Measurements from ENCODE around the gene PEAR1. TPM values are rescaled to one million over a fixed set of nuclear protein-coding genes. Genes with fewer than 3 reads are reported as not detected.
A peak's percentile ranks its signal among the peaks of the same experiment; 100 is the strongest.

The PEAR1 gene
- polyA plus RNA-seq, 4 donors: 0.22 to 6.5 (median 2.6) TPM

- Histone ChIP-seq H3K4me3 (ENCODE audit: low read depth in 1 of 3, low read length in 3 of 3) (no peak overlapping the region), H3K27me3 (ENCODE audit: control insufficient read depth in 3 of 3, insufficient read depth in 3 of 3, low read length in 3 of 3) (peaks cover 0 to 63% (median 0%) of the 10 kb centered on the region in 3 donors), H3K27ac (ENCODE audit: low read depth in 1 of 3, low read length in 2 of 3) (no peak overlapping the region), H3K9me3 (ENCODE audit: control insufficient read depth in 2 of 2, insufficient read depth in 1 of 2, low read depth in 1 of 2, low read length in 1 of 2) (peaks cover 0 to 2% of the 10 kb centered on the region in 2 donors), H3K36me3 (ENCODE audit: control insufficient read depth in 3 of 3, insufficient read depth in 2 of 3, low read depth in 1 of 3, low read length in 3 of 3) (peaks cover 0 to 4% (median 0%) of the 10 kb centered on the region in 3 donors), H3K4me1 (ENCODE audit: control insufficient read depth in 3 of 3, insufficient read depth in 2 of 3, low read depth in 1 of 3, low read length in 2 of 3) (peaks cover 0 to 6% (median 0%) of the 10 kb centered on the region in 3 donors)
- FAIRE-seq (no peak), DNase-seq (no peak)
- 79 to 90% (median 90%) methylated on average over 4 of the region's 4 CpGs for WGBS, 3 donors
Measured at GRCh38 chr1:156901590-156901900, 8.0 kb downstream of the PEAR1 start.

- Histone ChIP-seq H3K9me3 (ENCODE audit: control insufficient read depth in 2 of 2, insufficient read depth in 1 of 2, low read depth in 1 of 2, low read length in 1 of 2) (no peaks in the 10 kb centered on the region), H3K36me3 (ENCODE audit: control insufficient read depth in 3 of 3, insufficient read depth in 2 of 3, low read depth in 1 of 3, low read length in 3 of 3) (peaks cover 0 to 2% (median 0%) of the 10 kb centered on the region in 3 donors), H3K27ac (ENCODE audit: low read depth in 1 of 3, low read length in 2 of 3) (no peak overlapping the region), H3K4me1 (ENCODE audit: control insufficient read depth in 3 of 3, insufficient read depth in 2 of 3, low read depth in 1 of 3, low read length in 2 of 3) (peaks cover 0 to 6% (median 0%) of the 10 kb centered on the region in 3 donors), H3K4me3 (ENCODE audit: low read depth in 1 of 3, low read length in 3 of 3) (no peak overlapping the region), H3K27me3 (ENCODE audit: control insufficient read depth in 3 of 3, insufficient read depth in 3 of 3, low read length in 3 of 3) (peaks cover 0 to 64% (median 0%) of the 10 kb centered on the region in 3 donors)
- DNase-seq (no peak), FAIRE-seq (no peak)
- WGBS, 3 donors: 70% methylated on average over 20 to 23 of the region's 23 CpGs
Measured at GRCh38 chr1:156901966-156902915, 8.7 kb downstream of the PEAR1 start.

GRCh38 chr1:156903328-156904091 is 10.0 kb downstream of the PEAR1 start:
- H3K4me3 ChIP-seq (ENCODE audit: low read depth in 1 of 3, low read length in 3 of 3): no peak overlapping the region
- 61 to 70% (median 64%) methylated on average over 15 of the region's 15 CpGs for WGBS, 3 donors
- peak overlapping the region in 1 of 3 donors; percentile 18 for H3K27ac ChIP-seq (ENCODE audit: low read depth in 1 of 3, low read length in 2 of 3)
- H3K9me3 ChIP-seq (ENCODE audit: control insufficient read depth in 2 of 2, insufficient read depth in 1 of 2, low read depth in 1 of 2, low read length in 1 of 2): no peaks in the 10 kb centered on the region
- no peak for DNase-seq
- peaks cover 0 to 2% (median 0%) of the 10 kb centered on the region in 3 donors for H3K36me3 ChIP-seq (ENCODE audit: control insufficient read depth in 3 of 3, insufficient read depth in 2 of 3, low read depth in 1 of 3, low read length in 3 of 3)
- H3K4me1 ChIP-seq (ENCODE audit: control insufficient read depth in 3 of 3, insufficient read depth in 2 of 3, low read depth in 1 of 3, low read length in 2 of 3): peaks cover 0 to 12% (median 0%) of the 10 kb centered on the region in 3 donors
- no peak for FAIRE-seq
- H3K27me3 ChIP-seq (ENCODE audit: control insufficient read depth in 3 of 3, insufficient read depth in 3 of 3, low read length in 3 of 3): peaks cover 0 to 70% (median 0%) of the 10 kb centered on the region in 3 donors

- peak overlapping the region in 1 of 3 donors; percentile 18 for H3K27ac ChIP-seq (ENCODE audit: low read depth in 1 of 3, low read length in 2 of 3)
- no peak overlapping the region for H3K4me3 ChIP-seq (ENCODE audit: low read depth in 1 of 3, low read length in 3 of 3)
- DNase-seq: no peak
- H3K27me3 ChIP-seq (ENCODE audit: control insufficient read depth in 3 of 3, insufficient read depth in 3 of 3, low read length in 3 of 3): peaks cover 0 to 74% (median 0%) of the 10 kb centered on the region in 3 donors
- H3K9me3 ChIP-seq (ENCODE audit: control insufficient read depth in 2 of 2, insufficient read depth in 1 of 2, low read depth in 1 of 2, low read length in 1 of 2): no peaks in the 10 kb centered on the region
- 70 to 78% (median 78%) methylated on average over 18 to 19 of the region's 19 CpGs for WGBS, 3 donors
- no peak for FAIRE-seq
- peaks cover 0 to 6% (median 0%) of the 10 kb centered on the region in 3 donors for H3K36me3 ChIP-seq (ENCODE audit: control insufficient read depth in 3 of 3, insufficient read depth in 2 of 3, low read depth in 1 of 3, low read length in 3 of 3)
- peaks cover 0 to 12% (median 0%) of the 10 kb centered on the region in 3 donors for H3K4me1 ChIP-seq (ENCODE audit: control insufficient read depth in 3 of 3, insufficient read depth in 2 of 3, low read depth in 1 of 3, low read length in 2 of 3)
Measured at GRCh38 chr1:156904187-156904959, 10.9 kb downstream of the PEAR1 start.

- no peaks in the 10 kb centered on the region for H3K9me3 ChIP-seq (ENCODE audit: control insufficient read depth in 2 of 2, insufficient read depth in 1 of 2, low read depth in 1 of 2, low read length in 1 of 2)
- peaks cover 0 to 12% (median 0%) of the 10 kb centered on the region in 3 donors for H3K4me1 ChIP-seq (ENCODE audit: control insufficient read depth in 3 of 3, insufficient read depth in 2 of 3, low read depth in 1 of 3, low read length in 2 of 3)
- H3K36me3 ChIP-seq (ENCODE audit: control insufficient read depth in 3 of 3, insufficient read depth in 2 of 3, low read depth in 1 of 3, low read length in 3 of 3): peaks cover 0 to 6% (median 0%) of the 10 kb centered on the region in 3 donors
- H3K4me3 ChIP-seq (ENCODE audit: low read depth in 1 of 3, low read length in 3 of 3): no peak overlapping the region
- no peak for DNase-seq
- 80 to 82% (median 80%) methylated on average over 14 to 16 of the region's 16 CpGs for whole genome bisulfite sequencing, 3 donors
- FAIRE-seq: no peak
- no peak overlapping the region for H3K27ac ChIP-seq (ENCODE audit: low read depth in 1 of 3, low read length in 2 of 3)
- H3K27me3 ChIP-seq (ENCODE audit: control insufficient read depth in 3 of 3, insufficient read depth in 3 of 3, low read length in 3 of 3): peaks cover 0 to 80% (median 0%) of the 10 kb centered on the region in 3 donors
Measured at GRCh38 chr1:156905176-156905575, 11.7 kb downstream of the PEAR1 start.

- 40 to 58% (median 50%) methylated on average over 4 of the region's 4 CpGs for WGBS, 3 donors
- DNase-seq (no peak), FAIRE-seq (no peak)
- Histone ChIP-seq H3K36me3 (ENCODE audit: control insufficient read depth in 3 of 3, insufficient read depth in 2 of 3, low read depth in 1 of 3, low read length in 3 of 3) (peaks cover 0 to 6% (median 0%) of the 10 kb centered on the region in 3 donors), H3K4me3 (ENCODE audit: low read depth in 1 of 3, low read length in 3 of 3) (no peak overlapping the region), H3K4me1 (ENCODE audit: control insufficient read depth in 3 of 3, insufficient read depth in 2 of 3, low read depth in 1 of 3, low read length in 2 of 3) (peaks cover 0 to 11% (median 0%) of the 10 kb centered on the region in 3 donors), H3K27ac (ENCODE audit: low read depth in 1 of 3, low read length in 2 of 3) (no peak overlapping the region), H3K27me3 (ENCODE audit: control insufficient read depth in 3 of 3, insufficient read depth in 3 of 3, low read length in 3 of 3) (peaks cover 0 to 82% (median 0%) of the 10 kb centered on the region in 3 donors), H3K9me3 (ENCODE audit: control insufficient read depth in 2 of 2, insufficient read depth in 1 of 2, low read depth in 1 of 2, low read length in 1 of 2) (no peaks in the 10 kb centered on the region)
Measured at GRCh38 chr1:156905651-156906050, 12.1 kb downstream of the PEAR1 start.

GRCh38 chr1:156906206-156906906 is 12.8 kb downstream of the PEAR1 start:
- peaks cover 0 to 10% (median 0%) of the 10 kb centered on the region in 3 donors for H3K4me1 ChIP-seq (ENCODE audit: control insufficient read depth in 3 of 3, insufficient read depth in 2 of 3, low read depth in 1 of 3, low read length in 2 of 3)
- FAIRE-seq: no peak
- H3K27ac ChIP-seq (ENCODE audit: low read depth in 1 of 3, low read length in 2 of 3): no peak overlapping the region
- WGBS, 3 donors: 82 to 95% (median 88%) methylated on average over 16 of the region's 16 CpGs
- H3K36me3 ChIP-seq (ENCODE audit: control insufficient read depth in 3 of 3, insufficient read depth in 2 of 3, low read depth in 1 of 3, low read length in 3 of 3): peaks cover 0 to 6% (median 0%) of the 10 kb centered on the region in 3 donors
- no peaks in the 10 kb centered on the region for H3K9me3 ChIP-seq (ENCODE audit: control insufficient read depth in 2 of 2, insufficient read depth in 1 of 2, low read depth in 1 of 2, low read length in 1 of 2)
- no peak overlapping the region for H3K4me3 ChIP-seq (ENCODE audit: low read depth in 1 of 3, low read length in 3 of 3)
- no peak for DNase-seq
- H3K27me3 ChIP-seq (ENCODE audit: control insufficient read depth in 3 of 3, insufficient read depth in 3 of 3, low read length in 3 of 3): peaks cover 0 to 77% (median 0%) of the 10 kb centered on the region in 3 donors
